OCI-LY1 (cell line): Measurements from ENCODE around the gene GOLGA8T.
"Not testable (repeated sequence)": the region's sequence is repeated elsewhere in the genome, so short reads cannot be mapped to it uniquely, and the experiment has no call there.

Experiments used
- H2AFZ ChIP-seq: fragments of 200-600 bp; sonication (generic), shearing (Covaris generic); 2 replicates; pipeline ENCODE4 v1.6.0; 2014; ENCODE audit warnings: antibody characterized with exemption, mild to moderate bottlenecking, low read length
- H3F3A ChIP-seq: fragments of 200-600 bp; sonication (generic), shearing (Covaris generic); 2 replicates; pipeline ENCODE4 v1.6.0; 2014; ENCODE audit warnings: mild to moderate bottlenecking, antibody characterized with exemption, low read length, moderate library complexity; ENCODE audit not compliant: insufficient read depth
- H3K27ac ChIP-seq: fragments of 200-600 bp; sonication (generic); 2 replicates; pipeline ENCODE4 v1.5.1; 2014; ENCODE audit warnings: low read length, mixed run types, mild to moderate bottlenecking, low read depth; ENCODE audit not compliant: poor library complexity, severe bottlenecking
- H3K27me3 ChIP-seq: fragments of 200-600 bp; sonication (generic); 2 replicates; pipeline ENCODE4 v1.6.0; 2014; ENCODE audit warnings: antibody characterized with exemption, mild to moderate bottlenecking, low read length, moderate library complexity; ENCODE audit not compliant: insufficient read depth
- H3K36me3 ChIP-seq: fragments of 200-600 bp; sonication (generic); 2 replicates; pipeline ENCODE4 v1.6.1; 2014; ENCODE audit warnings: mild to moderate bottlenecking, antibody characterized with exemption, low read length, moderate library complexity, mixed read lengths; ENCODE audit not compliant: insufficient read depth
- H3K4me1 ChIP-seq: fragments of 200-600 bp; sonication (generic); 2 replicates; pipeline ENCODE4 v1.5.1; 2014; ENCODE audit warnings: mild to moderate bottlenecking, low read length, moderate library complexity; ENCODE audit not compliant: insufficient read depth, severe bottlenecking
- H3K4me2 ChIP-seq: fragments of 200-600 bp; sonication (generic), shearing (Covaris generic); 2 replicates; pipeline ENCODE4 v1.6.1; 2014; ENCODE audit warnings: low read length
- H3K4me3 ChIP-seq: fragments of 200-600 bp; sonication (generic); 2 replicates; pipeline ENCODE4 v1.5.1; 2014; ENCODE audit warnings: low read length, low read depth, mild to moderate bottlenecking, mixed read lengths; ENCODE audit not compliant: poor library complexity, severe bottlenecking
- H3K79me2 ChIP-seq: fragments of 200-600 bp; shearing (Covaris generic); 2 replicates; pipeline ENCODE4 v1.6.1; 2016; ENCODE audit warnings: mixed run types, low read length, mixed read lengths; ENCODE audit not compliant: insufficient read depth
- H3K9ac ChIP-seq: fragments of 200-600 bp; sonication (generic), shearing (Covaris generic); 2 replicates; pipeline ENCODE4 v1.6.1; 2014; ENCODE audit warnings: mild to moderate bottlenecking, low read length, mixed read lengths
- H3K9me2 ChIP-seq: fragments of 200-600 bp; sonication (generic), shearing (Covaris generic); 2 replicates; pipeline ENCODE4 v1.6.1; 2014; ENCODE audit warnings: low read depth, mild to moderate bottlenecking, low read length, mixed read lengths
- H3K9me3 ChIP-seq: fragments of 200-600 bp; shearing (Covaris generic); 2 replicates; pipeline ENCODE4 v1.6.1; 2014; ENCODE audit warnings: low read length, mixed read lengths
- H4K20me1 ChIP-seq: fragments of 200-600 bp; sonication (generic), shearing (Covaris generic); 2 replicates; pipeline ENCODE4 v1.6.0; 2016; ENCODE audit warnings: mild to moderate bottlenecking, low read length; ENCODE audit not compliant: insufficient read depth

GOLGA8T gene

GRCh38 chr15:30162479-30163357, 27.9 kb downstream of the GOLGA8T start:
- not testable (repeated sequence) for H3K4me1 ChIP-seq, H3F3A ChIP-seq, H3K36me3 ChIP-seq, H2AFZ ChIP-seq, H3K79me2 ChIP-seq, H3K4me3 ChIP-seq, H3K27ac ChIP-seq, H3K4me2 ChIP-seq, H3K9me3 ChIP-seq, H3K27me3 ChIP-seq, H4K20me1 ChIP-seq, H3K9me2 ChIP-seq, H3K9ac ChIP-seq

GRCh38 chr15:30163759-30164158, 28.9 kb downstream of the GOLGA8T start:
- H4K20me1 ChIP-seq, H3K9me2 ChIP-seq, H3K9ac ChIP-seq, H3K4me3 ChIP-seq, H3K27ac ChIP-seq, H3K36me3 ChIP-seq, H2AFZ ChIP-seq, H3K4me2 ChIP-seq, H3K9me3 ChIP-seq, H3F3A ChIP-seq, H3K4me1 ChIP-seq, H3K27me3 ChIP-seq, H3K79me2 ChIP-seq: not testable (repeated sequence)

- H3K36me3 ChIP-seq, H2AFZ ChIP-seq, H3K79me2 ChIP-seq, H3K9ac ChIP-seq, H4K20me1 ChIP-seq, H3K4me1 ChIP-seq, H3K9me2 ChIP-seq, H3K27ac ChIP-seq, H3F3A ChIP-seq, H3K9me3 ChIP-seq, H3K4me3 ChIP-seq, H3K4me2 ChIP-seq, H3K27me3 ChIP-seq: not testable (repeated sequence)
Observed at GRCh38 chr15:30164257-30164656, 29.4 kb downstream of the GOLGA8T start.

GRCh38 chr15:30167403-30167802, 32.6 kb downstream of the GOLGA8T start:
- H3K9ac ChIP-seq, H3K36me3 ChIP-seq: not testable (repeated sequence)

GRCh38 chr15:30167886-30168285, 33.0 kb downstream of the GOLGA8T start:
- H3K4me2 ChIP-seq, H3K36me3 ChIP-seq, H3K79me2 ChIP-seq, H3K9me2 ChIP-seq, H2AFZ ChIP-seq, H4K20me1 ChIP-seq, H3K9ac ChIP-seq, H3K27me3 ChIP-seq, H3K4me1 ChIP-seq, H3K27ac ChIP-seq, H3K9me3 ChIP-seq, H3K4me3 ChIP-seq, H3F3A ChIP-seq: not testable (repeated sequence)

More at GRCh38 chr15:30167403-30167802, 32.6 kb downstream of the GOLGA8T start:
- H3K4me1 ChIP-seq, H3K79me2 ChIP-seq, H3K27me3 ChIP-seq, H4K20me1 ChIP-seq, H3K9me2 ChIP-seq, H3K9me3 ChIP-seq, H3F3A ChIP-seq, H3K27ac ChIP-seq, H3K4me3 ChIP-seq, H3K4me2 ChIP-seq, H2AFZ ChIP-seq: not testable (repeated sequence)

- H3K9ac ChIP-seq, H3F3A ChIP-seq, H2AFZ ChIP-seq, H4K20me1 ChIP-seq, H3K36me3 ChIP-seq, H3K4me3 ChIP-seq, H3K4me2 ChIP-seq, H3K9me2 ChIP-seq, H3K27ac ChIP-seq, H3K79me2 ChIP-seq, H3K27me3 ChIP-seq, H3K9me3 ChIP-seq, H3K4me1 ChIP-seq: not testable (repeated sequence)
Observed at GRCh38 chr15:30171452-30171851, 36.6 kb downstream of the GOLGA8T start.

GRCh38 chr15:30173041-30173608, 38.3 kb downstream of the GOLGA8T start:
- not testable (repeated sequence) for H3K9me2 ChIP-seq, H3K36me3 ChIP-seq, H4K20me1 ChIP-seq, H3K4me2 ChIP-seq, H3K9me3 ChIP-seq, H3K4me1 ChIP-seq, H3K27me3 ChIP-seq, H3F3A ChIP-seq, H3K9ac ChIP-seq, H3K79me2 ChIP-seq, H3K27ac ChIP-seq, H3K4me3 ChIP-seq, H2AFZ ChIP-seq
